Astrocyte of the hippocampus (primary cell): Measurements from ENCODE around the gene PPP2R5C.

Experiments
- DNase-seq: peaks from one replicate; pipeline ENCODE4 v3.0.0; 2011; ENCODE audit warnings: low read depth, low spot score

PPP2R5C gene

GRCh38 chr14:101915871-101916815 lies 154.6 kb downstream of the PPP2R5C start:
- no peak for DNase-seq

- no peak for DNase-seq
These were observed 155.4 kb downstream of the PPP2R5C start for GRCh38 chr14:101916816-101917412.

- no peak for DNase-seq
These were observed 156.0 kb downstream of the PPP2R5C start for GRCh38 chr14:101917413-101918017.

GRCh38 chr14:101918065-101918989 lies 156.8 kb downstream of the PPP2R5C start:
- no peak for DNase-seq

- no peak for DNase-seq
These were observed 158.8 kb downstream of the PPP2R5C start for GRCh38 chr14:101920271-101920670.

GRCh38 chr14:101922866-101923265 lies 161.4 kb downstream of the PPP2R5C start:
- no peak for DNase-seq

- no peak for DNase-seq
These were observed 163.6 kb downstream of the PPP2R5C start for GRCh38 chr14:101925152-101925551.

GRCh38 chr14:101926085-101926484 lies 164.6 kb downstream of the PPP2R5C start:
- no peak for DNase-seq

GRCh38 chr14:101926620-101927019 lies 165.1 kb downstream of the PPP2R5C start:
- no peak for DNase-seq

GRCh38 chr14:101927859-101928258 lies 166.3 kb downstream of the PPP2R5C start:
- DNase-seq: peak; percentile 32

- DNase-seq: no peak
These were observed 166.9 kb downstream of the PPP2R5C start for GRCh38 chr14:101928415-101928841.

- no peak for DNase-seq
These were observed 167.6 kb downstream of the PPP2R5C start for GRCh38 chr14:101929096-101929495.

GRCh38 chr14:101929946-101930345 lies 168.4 kb downstream of the PPP2R5C start:
- no peak for DNase-seq

- no peak for DNase-seq
These were observed 171.2 kb downstream of the PPP2R5C start for GRCh38 chr14:101932673-101933072.

GRCh38 chr14:101933209-101933608 lies 171.7 kb downstream of the PPP2R5C start:
- no peak for DNase-seq

- DNase-seq: no peak
These were observed 173.2 kb downstream of the PPP2R5C start for GRCh38 chr14:101934601-101935150.

- no peak for DNase-seq
These were observed 176.6 kb downstream of the PPP2R5C start for GRCh38 chr14:101937926-101938767.

- no peak for DNase-seq
These were observed 178.2 kb downstream of the PPP2R5C start for GRCh38 chr14:101939646-101940170.

- no peak for DNase-seq
These were observed 182.9 kb downstream of the PPP2R5C start for GRCh38 chr14:101944451-101944850.

- no peak for DNase-seq
These were observed 183.7 kb downstream of the PPP2R5C start for GRCh38 chr14:101945171-101945570.
